Measurements from ENCODE around the gene GPR39.

- TF ChIP-seq CTCF (IDR thresholded peaks at IDR 0.05), result no peak
- no peak for TF ChIP-seq POLR2A (IDR thresholded peaks at IDR 0.05)
These were observed 170.2 kb downstream of the GPR39 start for GRCh38 chr2:132586835-132587234.

All from vagina (tissue), 2 donors.